ENCODE results near the gene EIF4G3. TPM values are rescaled to one million over a fixed set of nuclear protein-coding genes. Genes with fewer than 3 reads are reported as not detected.
"Not testable (repeated sequence)": the region's sequence is repeated elsewhere in the genome, so short reads cannot be mapped to it uniquely, and the experiment has no call there.

Gene EIF4G3
- total and polyA plus RNA-seq, 7 donors, result 11.3 to 58.1 (median 39.5) TPM

- no peak for ATAC-seq
- Histone ChIP-seq H3K27me3 (ENCODE audit: insufficient read depth in 3 of 3, low read length in 2 of 3) (no peaks in the 10 kb centered on the region), H3K4me1 (no peaks in the 10 kb centered on the region), H3K36me3 (ENCODE audit: insufficient read depth in 1 of 2, low read depth in 1 of 2) (peaks cover 3 to 58% of the 10 kb centered on the region in 2 donors), H3K9me3 (no peaks in the 10 kb centered on the region), H3K27ac (no peak overlapping the region), H3K4me3 (no peak overlapping the region)
- intact Hi-C loops (cut with DNase I), result no loop called here
- WGBS, 3 donors, result 82 to 85% (median 85%) methylated on average over 2 of the region's 2 CpGs
- DNase-seq, result no peak
- TF ChIP-seq, protein P1, sequence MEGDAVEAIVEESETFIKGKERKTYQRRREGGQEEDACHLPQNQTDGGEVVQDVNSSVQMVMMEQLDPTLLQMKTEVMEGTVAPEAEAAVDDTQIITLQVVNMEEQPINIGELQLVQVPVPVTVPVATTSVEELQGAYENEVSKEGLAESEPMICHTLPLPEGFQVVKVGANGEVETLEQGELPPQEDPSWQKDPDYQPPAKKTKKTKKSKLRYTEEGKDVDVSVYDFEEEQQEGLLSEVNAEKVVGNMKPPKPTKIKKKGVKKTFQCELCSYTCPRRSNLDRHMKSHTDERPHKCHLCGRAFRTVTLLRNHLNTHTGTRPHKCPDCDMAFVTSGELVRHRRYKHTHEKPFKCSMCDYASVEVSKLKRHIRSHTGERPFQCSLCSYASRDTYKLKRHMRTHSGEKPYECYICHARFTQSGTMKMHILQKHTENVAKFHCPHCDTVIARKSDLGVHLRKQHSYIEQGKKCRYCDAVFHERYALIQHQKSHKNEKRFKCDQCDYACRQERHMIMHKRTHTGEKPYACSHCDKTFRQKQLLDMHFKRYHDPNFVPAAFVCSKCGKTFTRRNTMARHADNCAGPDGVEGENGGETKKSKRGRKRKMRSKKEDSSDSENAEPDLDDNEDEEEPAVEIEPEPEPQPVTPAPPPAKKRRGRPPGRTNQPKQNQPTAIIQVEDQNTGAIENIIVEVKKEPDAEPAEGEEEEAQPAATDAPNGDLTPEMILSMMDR (IDR thresholded peaks at IDR 0.05), result no peak
Observed at GRCh38 chr1:20865001-20865400, 311.7 kb downstream of the EIF4G3 start.

- no peaks in the 10 kb centered on the region for H3K4me1 ChIP-seq
- intact Hi-C loops (cut with DNase I), result no loop called here
- no peaks in the 10 kb centered on the region for H3K9me3 ChIP-seq
- no peak overlapping the region for H3K27ac ChIP-seq
- 96 to 100% (median 99%) methylated on average over 4 of the region's 4 CpGs for WGBS, 3 donors
- H3K36me3 ChIP-seq (ENCODE audit: insufficient read depth in 1 of 2, low read depth in 1 of 2), result peaks cover 0 to 97% of the 10 kb centered on the region in 2 donors
- DNase-seq (no peak), ATAC-seq (no peak)
- TF ChIP-seq, protein P1 (IDR thresholded peaks at IDR 0.05), result no peak
- no peak overlapping the region for H3K4me3 ChIP-seq
- no peaks in the 10 kb centered on the region for H3K27me3 ChIP-seq (ENCODE audit: insufficient read depth in 3 of 3, low read length in 2 of 3)
Observed at GRCh38 chr1:20854529-20854928, 322.2 kb downstream of the EIF4G3 start.

- H3K9me3 ChIP-seq; intact Hi-C loops (cut with DNase I); H3K4me3 ChIP-seq; ATAC-seq; H3K27ac ChIP-seq; DNase-seq; H3K4me1 ChIP-seq; H3K27me3 ChIP-seq (ENCODE audit: insufficient read depth in 3 of 3, low read length in 2 of 3): not testable (repeated sequence)
- peaks cover 0 to 98% of the 10 kb centered on the region in 2 donors for H3K36me3 ChIP-seq (ENCODE audit: insufficient read depth in 1 of 2, low read depth in 1 of 2)
- WGBS, 3 donors, result 74 to 91% (median 79%) methylated on average over 8 of the region's 8 CpGs
Observed at GRCh38 chr1:20851791-20852190, 324.9 kb downstream of the EIF4G3 start.

- DNase-seq, result no peak
Observed at GRCh38 chr1:20850021-20850420, 326.7 kb downstream of the EIF4G3 start.

DNA sequence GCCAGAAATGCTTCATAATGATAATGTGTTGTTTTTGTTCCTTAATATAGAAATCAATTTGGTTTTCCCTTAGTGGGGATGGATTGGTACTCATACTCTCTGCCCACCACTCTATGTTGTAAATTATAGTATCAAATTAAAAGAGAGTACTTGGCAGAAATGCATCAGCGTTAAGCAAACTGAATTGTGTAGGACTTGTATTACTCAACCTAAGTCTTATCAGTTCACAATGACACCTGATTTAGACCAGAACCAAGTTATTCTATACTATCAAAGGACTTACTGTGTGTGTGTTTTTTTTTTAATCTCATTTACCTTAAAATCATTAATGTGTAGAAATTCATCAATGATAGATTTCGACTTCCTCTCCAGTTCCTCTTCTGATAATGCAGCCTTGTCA lies 327.6 kb downstream of the EIF4G3 start:
- Histone ChIP-seq H3K36me3 (ENCODE audit: insufficient read depth in 1 of 2, low read depth in 1 of 2) (peaks cover 0 to 91% of the 10 kb centered on the region in 2 donors), H3K27me3 (ENCODE audit: insufficient read depth in 3 of 3, low read length in 2 of 3) (no peaks in the 10 kb centered on the region), H3K27ac (no peak overlapping the region), H3K4me1 (no peaks in the 10 kb centered on the region), H3K4me3 (no peak overlapping the region), H3K9me3 (no peaks in the 10 kb centered on the region)
- TF ChIP-seq, protein P1 (IDR thresholded peaks at IDR 0.05), result no peak
- ATAC-seq (no peak), DNase-seq (no peak)
- intact Hi-C loops (cut with DNase I), result no loop called here
- 87 to 93% (median 89%) methylated on average over 2 of the region's 2 CpGs for WGBS, 3 donors

More at GRCh38 chr1:20850021-20850420, 326.7 kb downstream of the EIF4G3 start:
- Histone ChIP-seq H3K27me3 (ENCODE audit: insufficient read depth in 3 of 3, low read length in 2 of 3) (no peaks in the 10 kb centered on the region), H3K27ac (no peak overlapping the region), H3K4me3 (no peak overlapping the region), H3K36me3 (ENCODE audit: insufficient read depth in 1 of 2, low read depth in 1 of 2) (peaks cover 0 to 97% of the 10 kb centered on the region in 2 donors), H3K4me1 (no peaks in the 10 kb centered on the region), H3K9me3 (no peaks in the 10 kb centered on the region)
- intact Hi-C loops (cut with DNase I), result no loop called here
- no peak for ATAC-seq
- TF ChIP-seq, protein P1 (IDR thresholded peaks at IDR 0.05), result no peak
- 75 to 86% (median 85%) methylated on average over 3 of the region's 3 CpGs for WGBS, 3 donors
